ENCODE results near the gene BNC2.
"Not testable (repeated sequence)": the region's sequence is repeated elsewhere in the genome, so short reads cannot be mapped to it uniquely, and the experiment has no call there.

The BNC2 gene

DNA sequence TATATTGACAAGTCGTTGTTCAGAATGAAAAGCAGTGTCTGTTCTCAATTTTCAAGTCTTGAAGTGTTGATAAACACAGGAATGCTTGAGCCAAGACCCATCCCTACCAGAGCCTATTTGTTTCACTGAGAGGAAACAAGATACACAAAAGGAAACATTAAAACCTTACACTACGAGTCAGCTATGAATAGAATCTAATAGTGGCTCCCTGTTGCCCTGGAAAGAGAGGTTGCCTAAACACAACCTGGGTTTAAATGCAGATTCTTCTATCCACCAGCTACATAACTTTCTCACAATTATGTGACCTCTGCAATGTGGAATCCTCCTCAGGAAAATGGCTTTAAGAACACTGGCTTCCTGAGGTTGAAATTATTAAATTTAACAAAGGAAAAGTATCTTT, 29.1 kb upstream of the BNC2 start:
- DNase-seq (ENCODE audit: low read depth), result no peak
- no peak overlapping the region for H3K4me3 ChIP-seq (ENCODE audit: low read depth, low read length)
- in situ Hi-C loops (cut with HindIII; ENCODE audit: low sequenced_read_pairs), result no loop called here
- TF ChIP-seq, protein P1, sequence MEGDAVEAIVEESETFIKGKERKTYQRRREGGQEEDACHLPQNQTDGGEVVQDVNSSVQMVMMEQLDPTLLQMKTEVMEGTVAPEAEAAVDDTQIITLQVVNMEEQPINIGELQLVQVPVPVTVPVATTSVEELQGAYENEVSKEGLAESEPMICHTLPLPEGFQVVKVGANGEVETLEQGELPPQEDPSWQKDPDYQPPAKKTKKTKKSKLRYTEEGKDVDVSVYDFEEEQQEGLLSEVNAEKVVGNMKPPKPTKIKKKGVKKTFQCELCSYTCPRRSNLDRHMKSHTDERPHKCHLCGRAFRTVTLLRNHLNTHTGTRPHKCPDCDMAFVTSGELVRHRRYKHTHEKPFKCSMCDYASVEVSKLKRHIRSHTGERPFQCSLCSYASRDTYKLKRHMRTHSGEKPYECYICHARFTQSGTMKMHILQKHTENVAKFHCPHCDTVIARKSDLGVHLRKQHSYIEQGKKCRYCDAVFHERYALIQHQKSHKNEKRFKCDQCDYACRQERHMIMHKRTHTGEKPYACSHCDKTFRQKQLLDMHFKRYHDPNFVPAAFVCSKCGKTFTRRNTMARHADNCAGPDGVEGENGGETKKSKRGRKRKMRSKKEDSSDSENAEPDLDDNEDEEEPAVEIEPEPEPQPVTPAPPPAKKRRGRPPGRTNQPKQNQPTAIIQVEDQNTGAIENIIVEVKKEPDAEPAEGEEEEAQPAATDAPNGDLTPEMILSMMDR (IDR thresholded peaks at IDR 0.05; ENCODE audit: low read depth, low read length, missing control alignments), result no peak

DNA sequence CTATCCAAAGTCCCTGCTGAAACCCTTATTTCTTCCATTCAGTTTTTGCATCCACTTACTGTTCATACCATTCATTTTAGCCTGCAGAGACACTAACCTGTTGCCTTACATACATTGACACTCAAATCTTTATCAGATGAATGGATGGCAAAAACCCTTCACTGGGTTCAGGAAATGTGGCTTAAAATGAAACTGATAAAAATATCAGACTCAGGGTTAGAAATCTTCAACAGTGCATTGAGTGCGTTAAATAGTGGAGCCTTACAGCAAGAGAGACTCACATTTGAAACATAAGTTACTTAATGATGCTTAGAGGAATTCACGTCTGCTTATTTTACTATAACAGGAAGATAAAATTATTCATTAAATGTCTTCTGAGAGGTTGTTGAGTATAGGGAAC, 28.0 kb upstream of the BNC2 start:
- in situ Hi-C loops (cut with HindIII; ENCODE audit: low sequenced_read_pairs), result no loop called here
- DNase-seq (ENCODE audit: low read depth), result no peak
- TF ChIP-seq, protein P1 (IDR thresholded peaks at IDR 0.05; ENCODE audit: low read depth, low read length, missing control alignments), result no peak
- no peak overlapping the region for H3K4me3 ChIP-seq (ENCODE audit: low read depth, low read length)

DNA sequence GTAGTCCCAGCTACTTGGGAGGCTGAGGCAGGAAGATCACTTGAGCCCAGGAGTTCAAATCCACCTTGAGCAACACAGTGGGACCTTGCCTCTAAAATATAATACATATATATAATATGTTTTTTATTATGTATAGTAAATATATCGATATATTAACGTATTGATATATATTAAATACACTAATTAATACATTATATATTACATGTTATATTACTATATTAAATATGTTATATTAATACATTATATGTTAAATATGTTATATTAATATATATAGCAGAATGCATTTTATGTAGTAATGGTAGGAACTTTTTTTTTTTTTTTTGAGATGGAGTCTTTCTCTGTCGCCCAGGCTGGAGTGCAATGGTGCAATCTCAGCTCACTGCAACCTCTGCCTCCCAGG, 18.1 kb upstream of the BNC2 start:
- no peak overlapping the region for H3K4me3 ChIP-seq (ENCODE audit: low read depth, low read length)
- in situ Hi-C loops (cut with HindIII; ENCODE audit: low sequenced_read_pairs), result no loop called here
- TF ChIP-seq, protein P1 (IDR thresholded peaks at IDR 0.05; ENCODE audit: low read depth, low read length, missing control alignments), result no peak
- DNase-seq (ENCODE audit: low read depth), result no peak

DNA sequence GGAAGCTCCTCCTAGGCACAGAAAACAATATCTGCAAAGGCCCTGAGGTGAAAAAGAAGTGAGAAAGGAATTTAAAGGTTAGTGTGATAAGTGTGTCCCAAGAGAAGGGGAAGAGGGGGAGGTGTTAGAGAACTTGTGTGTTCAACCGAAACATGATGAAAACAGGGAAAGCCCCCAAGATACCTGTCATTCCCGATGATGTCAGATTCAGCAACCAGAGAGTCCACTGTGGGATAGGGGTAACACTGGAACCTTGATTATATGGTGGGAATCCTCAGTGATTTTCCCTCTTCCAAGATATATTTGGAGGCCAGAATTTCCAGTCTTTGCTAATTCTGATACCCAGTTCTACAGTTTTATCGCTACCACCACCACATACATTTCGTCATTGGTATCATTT, 15.5 kb upstream of the BNC2 start:
- TF ChIP-seq, protein P1 (IDR thresholded peaks at IDR 0.05; ENCODE audit: low read depth, low read length, missing control alignments), result no peak
- in situ Hi-C loops (cut with HindIII; ENCODE audit: low sequenced_read_pairs), result no loop called here
- H3K4me3 ChIP-seq (ENCODE audit: low read depth, low read length), result no peak overlapping the region
- DNase-seq (ENCODE audit: low read depth), result no peak

DNA sequence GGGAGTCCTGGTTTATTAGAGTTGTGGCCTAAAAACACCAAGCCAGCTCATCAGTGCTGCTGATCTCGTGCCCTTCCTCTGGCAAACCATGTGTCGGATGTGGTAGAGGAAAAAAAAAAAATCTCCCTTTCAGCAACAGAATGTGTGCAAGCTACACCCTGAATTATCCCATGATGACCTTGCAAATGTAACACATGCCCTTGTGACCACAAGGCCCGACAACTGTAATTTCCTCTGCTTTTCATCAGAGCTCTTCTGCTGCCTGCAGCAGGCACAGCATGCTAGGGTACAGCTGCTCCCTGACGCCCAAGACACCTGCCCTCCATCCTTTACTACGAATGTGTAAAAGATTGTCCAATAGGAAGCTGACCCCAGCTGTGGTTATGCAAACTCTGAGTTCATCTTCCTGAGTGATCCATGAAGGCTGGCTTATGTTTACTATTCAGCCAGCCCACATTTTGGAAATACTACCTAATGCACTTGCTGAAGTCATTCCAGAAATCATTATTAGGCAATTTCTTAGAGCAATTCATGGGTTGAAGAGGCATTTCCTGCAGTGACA, 14.6 kb upstream of the BNC2 start:
- no peak for DNase-seq (ENCODE audit: low read depth)
- in situ Hi-C loops (cut with HindIII; ENCODE audit: low sequenced_read_pairs), result no loop called here
- TF ChIP-seq, protein P1 (IDR thresholded peaks at IDR 0.05; ENCODE audit: low read depth, low read length, missing control alignments), result no peak
- no peak overlapping the region for H3K4me3 ChIP-seq (ENCODE audit: low read depth, low read length)

DNA sequence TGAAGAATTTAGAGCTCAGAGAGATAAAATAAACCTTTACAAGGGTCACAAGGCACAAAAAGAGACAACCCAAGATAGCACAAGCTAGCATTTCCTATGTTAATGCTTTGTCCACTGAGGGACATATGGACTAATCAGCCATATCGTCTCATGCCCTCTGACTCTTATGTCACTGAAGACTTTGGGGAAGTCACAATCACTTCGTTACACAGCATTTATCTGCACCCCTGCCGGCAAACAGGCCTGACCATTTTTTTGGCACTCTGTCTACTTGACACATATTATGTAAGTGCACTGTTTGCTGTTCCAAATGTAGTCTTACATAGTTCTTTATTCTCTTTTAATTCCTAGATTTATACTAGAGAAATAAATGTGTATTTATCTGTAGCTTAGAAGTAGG, 13.9 kb upstream of the BNC2 start:
- DNase-seq (ENCODE audit: low read depth), result no peak
- H3K4me3 ChIP-seq (ENCODE audit: low read depth, low read length), result no peak overlapping the region
- in situ Hi-C loops (cut with HindIII; ENCODE audit: low sequenced_read_pairs), result no loop called here
- TF ChIP-seq, protein P1 (IDR thresholded peaks at IDR 0.05; ENCODE audit: low read depth, low read length, missing control alignments), result no peak

DNA sequence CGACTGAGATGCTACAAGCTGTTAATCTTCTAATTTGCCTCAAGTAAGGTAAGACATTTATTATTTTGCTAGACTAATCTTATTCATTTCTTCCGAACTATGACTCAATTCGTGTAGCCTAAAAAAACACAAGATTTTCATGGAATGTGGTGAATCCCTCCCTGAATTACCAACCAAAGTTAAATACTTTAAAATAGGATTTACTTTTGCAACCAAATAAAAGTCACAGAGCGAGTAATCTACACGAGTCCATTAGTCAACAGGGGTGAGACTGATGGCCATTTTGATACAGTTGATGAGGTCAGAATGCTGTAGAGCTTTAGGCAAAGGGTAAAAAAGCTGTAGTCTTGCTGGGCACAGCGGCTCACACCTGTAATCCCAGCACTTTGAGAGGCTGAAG, 13.1 kb upstream of the BNC2 start:
- TF ChIP-seq, protein P1 (IDR thresholded peaks at IDR 0.05; ENCODE audit: low read depth, low read length, missing control alignments), result no peak
- DNase-seq (ENCODE audit: low read depth), result no peak
- in situ Hi-C loops (cut with HindIII; ENCODE audit: low sequenced_read_pairs), result no loop called here
- H3K4me3 ChIP-seq (ENCODE audit: low read depth, low read length), result no peak overlapping the region

DNA sequence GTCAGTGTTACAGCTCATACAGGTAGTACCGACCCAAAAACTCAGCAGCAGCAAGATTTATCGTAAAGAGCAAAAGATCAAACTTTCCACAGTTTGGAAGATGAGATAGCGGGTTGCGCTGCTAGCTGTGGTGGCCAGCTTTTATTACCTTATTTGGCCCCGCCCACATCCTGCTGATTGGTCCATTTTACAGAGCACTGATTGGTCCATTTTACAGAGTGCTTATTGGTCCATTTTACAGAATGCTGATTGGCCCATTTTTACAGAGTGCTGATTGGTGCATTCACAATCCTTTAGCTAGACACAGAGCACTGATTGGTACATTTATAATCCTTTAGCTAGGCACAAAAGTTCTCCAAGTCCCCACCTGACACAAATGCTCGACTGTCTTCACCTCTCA, 12.0 kb upstream of the BNC2 start:
- H3K4me3 ChIP-seq (ENCODE audit: low read depth, low read length); in situ Hi-C loops (cut with HindIII; ENCODE audit: low sequenced_read_pairs); DNase-seq (ENCODE audit: low read depth): not testable (repeated sequence)
